G401 (cell line): ENCODE data around the gene EVA1C. TPM values are rescaled to one million over a fixed set of nuclear protein-coding genes. Genes with fewer than 3 reads are reported as not detected.
"Not testable (repeated sequence)": the region's sequence is repeated elsewhere in the genome, so short reads cannot be mapped to it uniquely, and the experiment has no call there.

Experiments used
- DNase-seq: peaks from one replicate; pipeline ENCODE4 v3.0.0-alpha.2; 2015; ENCODE audit warnings: low spot score
- in situ Hi-C: cut with HindIII; loops from 2 replicates; pipeline ENCODE4 v1.10.0; 2016; ENCODE audit warnings: low sequenced_read_pairs, mixed read lengths
- total RNA-seq: library from RNA; depleted of rRNA; stranded (reverse); fragments of >200 nt; shearing (Covaris generic); gene quantifications from 2 replicates; pipeline ENCODE4 v1.2.3, GENCODE V29; 2014

The EVA1C gene
- total RNA-seq, 1 experiment from 2014 or later, result not detected

GRCh38 chr21:32418146-32418545 is 5.6 kb downstream of the EVA1C start:
- in situ Hi-C loops, result no loop called here

GRCh38 chr21:32422064-32422463 is 9.6 kb downstream of the EVA1C start:
- in situ Hi-C loops, result no loop called here

More at GRCh38 chr21:32418146-32418545, 5.6 kb downstream of the EVA1C start:
- DNase-seq, result no peak

DNA sequence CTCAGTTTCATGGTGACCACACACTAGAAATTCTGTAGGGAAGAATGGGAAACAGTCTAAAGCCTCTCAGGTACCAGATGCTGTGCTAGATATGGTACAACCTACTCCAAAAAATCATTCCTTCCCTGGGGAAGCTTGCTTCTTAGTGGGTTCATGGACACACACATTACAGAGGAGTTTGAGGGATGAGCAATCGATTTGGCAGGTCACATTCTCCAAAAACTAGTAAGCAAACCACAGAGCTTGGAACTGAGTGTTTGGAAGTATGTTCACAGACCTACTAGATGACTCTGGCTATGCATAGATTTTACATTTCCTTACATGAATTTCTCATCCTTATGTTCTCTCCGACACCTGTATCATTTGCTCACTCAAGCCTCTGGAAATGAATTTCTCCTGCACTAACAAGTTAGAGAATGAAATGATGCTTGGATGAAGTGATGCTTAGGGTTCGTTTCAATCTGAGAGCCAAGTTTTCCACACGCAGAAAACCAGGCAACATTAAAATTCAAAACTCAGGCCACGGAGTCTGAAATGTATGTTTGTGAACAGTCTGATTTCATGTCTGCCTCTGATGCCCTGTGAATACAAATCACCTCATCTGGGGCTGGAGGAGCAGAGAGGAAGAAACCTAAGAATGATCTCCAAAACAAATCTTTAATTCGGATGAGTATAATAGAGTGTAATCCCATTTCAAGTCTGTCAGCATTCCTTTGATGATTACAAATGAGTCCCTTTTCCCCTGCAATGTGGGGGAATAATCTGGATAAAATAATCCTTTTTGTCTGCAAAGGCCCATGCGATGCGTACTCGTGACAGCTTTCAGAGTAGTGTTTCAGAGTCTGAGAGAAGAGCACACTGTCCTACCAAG is 11.0 kb downstream of the EVA1C start:
- in situ Hi-C loops, result no loop called here
- no peak for DNase-seq

More at GRCh38 chr21:32422064-32422463, 9.6 kb downstream of the EVA1C start:
- no peak for DNase-seq

DNA sequence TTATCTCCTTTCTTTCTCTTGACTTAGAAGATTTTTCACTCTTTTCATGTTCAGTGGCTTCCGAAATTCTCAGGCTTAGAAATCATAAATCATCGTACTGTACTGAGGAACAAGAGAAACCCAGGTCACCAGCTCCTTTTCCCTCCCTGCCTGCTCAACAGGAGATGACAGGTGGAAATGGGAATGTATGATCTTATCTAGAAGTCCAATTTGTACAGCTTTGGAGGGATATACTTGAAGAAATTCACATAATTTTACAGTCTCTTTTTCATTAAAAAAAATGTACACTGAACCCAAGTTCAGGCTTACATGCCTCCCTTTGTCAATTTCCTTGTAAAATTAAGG is 11.7 kb downstream of the EVA1C start:
- no peak for DNase-seq
- in situ Hi-C loops, result no loop called here

- in situ Hi-C loops, result no loop called here
- DNase-seq, result no peak
Measured at GRCh38 chr21:32424674-32425073, 12.2 kb downstream of the EVA1C start.

DNA sequence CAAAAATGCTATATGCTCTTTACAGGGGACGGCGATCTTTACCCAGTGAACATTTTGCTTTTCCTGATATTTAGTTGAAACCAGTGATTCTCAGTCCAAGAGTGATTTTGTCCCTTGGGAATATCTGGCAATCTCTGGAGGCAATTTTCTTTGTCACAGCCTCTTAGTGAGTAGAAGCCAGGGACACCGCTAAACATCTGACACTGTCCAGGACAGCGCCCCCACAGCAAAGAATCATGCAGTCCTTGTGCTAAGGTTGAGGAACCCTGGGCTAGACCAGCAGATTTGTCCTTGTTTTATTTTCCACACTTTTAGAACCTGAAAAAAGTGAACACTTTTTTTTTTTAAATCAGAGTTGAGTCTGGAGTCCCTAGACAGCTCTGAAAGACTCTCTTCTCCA is 13.1 kb downstream of the EVA1C start:
- no peak for DNase-seq
- in situ Hi-C loops, result no loop called here

DNA sequence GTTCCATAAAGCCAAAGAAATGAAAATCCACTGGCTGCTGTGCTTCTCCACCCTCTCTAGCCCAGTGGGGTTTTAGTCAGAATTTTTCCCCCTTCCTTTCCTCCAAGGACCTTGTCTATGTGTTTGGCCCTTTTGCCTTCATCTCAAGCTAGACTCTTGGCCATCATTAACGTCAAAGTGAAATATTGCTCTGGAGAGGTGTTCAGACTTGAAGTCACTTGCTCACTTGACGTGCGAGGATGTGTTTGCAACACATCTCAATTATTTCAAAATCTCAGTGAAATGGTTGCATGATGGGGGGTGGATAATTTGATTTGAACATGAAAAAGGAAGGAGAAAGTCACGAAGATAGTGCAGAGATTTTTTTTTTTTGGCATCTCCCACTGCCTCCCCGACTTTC is 13.6 kb downstream of the EVA1C start:
- DNase-seq, result no peak
- in situ Hi-C loops, result no loop called here

GRCh38 chr21:32426592-32427051 is 14.1 kb downstream of the EVA1C start:
- in situ Hi-C loops, result no loop called here
- no peak for DNase-seq

DNA sequence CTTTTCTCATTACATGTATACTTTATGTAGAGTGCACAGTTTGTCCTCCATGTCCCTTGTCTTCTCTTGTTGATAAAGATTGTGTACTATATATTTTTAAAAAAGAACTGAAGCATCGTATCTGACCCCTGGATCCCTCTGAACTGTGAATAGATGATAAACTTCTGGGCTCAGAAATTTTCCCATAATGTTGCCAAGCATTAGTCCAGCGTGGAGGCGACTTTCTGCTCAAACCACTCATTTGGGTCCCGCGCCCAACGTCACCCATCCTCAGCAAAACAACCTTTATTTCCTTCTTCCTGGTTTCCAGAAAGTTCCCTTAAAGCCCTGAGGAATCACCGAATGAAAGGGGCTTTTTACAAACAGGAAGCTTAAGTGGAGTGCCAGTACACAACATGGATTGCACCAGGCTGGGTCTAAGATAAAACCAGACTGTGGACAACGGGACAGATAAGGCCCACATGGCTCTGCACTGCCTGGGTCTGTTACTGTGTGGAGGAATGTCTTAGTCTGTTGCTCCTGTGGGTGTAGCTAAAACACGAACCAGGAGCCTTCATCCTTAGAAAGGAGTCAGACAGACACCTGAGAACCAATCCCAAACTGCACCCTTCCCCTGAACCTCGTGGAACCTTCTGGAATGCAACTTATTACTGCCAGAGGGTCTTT is 15.6 kb downstream of the EVA1C start:
- in situ Hi-C loops, result no loop called here
- no peak for DNase-seq

DNA sequence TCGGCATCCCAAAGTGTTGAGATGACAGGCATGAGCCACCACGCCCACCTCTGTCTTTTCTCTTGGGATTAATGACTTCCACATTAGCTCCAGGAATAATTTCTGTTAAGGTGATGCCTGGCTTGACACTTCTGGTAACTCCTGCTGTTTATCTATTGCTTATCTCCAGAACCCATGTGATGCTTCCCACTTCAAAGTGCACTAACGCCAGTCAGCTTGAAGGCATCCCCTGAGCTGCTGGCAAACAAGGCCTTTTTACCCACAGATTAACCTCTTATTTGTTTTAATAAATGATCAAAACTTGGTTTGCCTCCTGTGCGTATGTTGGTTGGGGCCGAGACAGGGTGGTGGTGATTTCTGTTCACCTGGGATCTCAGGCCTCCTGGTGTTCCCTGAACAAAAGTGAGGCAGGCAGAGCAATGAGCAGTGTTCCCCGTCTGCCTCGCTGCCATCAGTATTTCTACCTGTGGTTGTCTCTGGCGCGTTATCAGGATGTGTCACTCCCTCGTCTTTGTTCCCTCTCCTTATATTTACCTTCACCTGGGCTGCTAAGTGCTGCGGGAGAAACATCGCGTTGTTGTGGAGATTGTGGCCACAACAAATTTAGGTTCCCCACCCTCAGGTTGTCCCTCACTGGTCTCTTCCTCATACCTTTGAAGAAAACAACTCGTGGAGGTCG is 20.6 kb downstream of the EVA1C start:
- DNase-seq, in situ Hi-C loops: not testable (repeated sequence)

DNA sequence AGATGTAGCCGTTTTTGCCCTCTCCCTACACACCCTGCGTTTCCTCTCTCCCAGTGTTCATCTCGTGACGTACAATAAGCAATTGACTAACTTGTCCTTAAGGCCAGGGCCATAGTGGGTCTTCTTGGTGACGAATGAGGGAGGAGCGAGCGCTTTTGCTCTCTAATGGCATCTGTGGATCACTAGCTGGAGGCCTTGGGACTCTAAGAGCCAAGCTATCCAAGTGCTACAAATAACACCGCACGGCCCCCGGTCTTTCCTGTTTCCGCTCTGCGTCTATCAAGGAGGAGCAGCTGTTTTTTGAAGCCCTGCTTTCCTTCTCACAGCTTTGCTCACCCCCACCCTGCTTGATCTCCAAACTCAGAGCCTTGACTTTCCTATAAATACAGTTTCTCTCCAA is 25.2 kb downstream of the EVA1C start:
- in situ Hi-C loops, result no loop called here
- DNase-seq, result no peak

DNA sequence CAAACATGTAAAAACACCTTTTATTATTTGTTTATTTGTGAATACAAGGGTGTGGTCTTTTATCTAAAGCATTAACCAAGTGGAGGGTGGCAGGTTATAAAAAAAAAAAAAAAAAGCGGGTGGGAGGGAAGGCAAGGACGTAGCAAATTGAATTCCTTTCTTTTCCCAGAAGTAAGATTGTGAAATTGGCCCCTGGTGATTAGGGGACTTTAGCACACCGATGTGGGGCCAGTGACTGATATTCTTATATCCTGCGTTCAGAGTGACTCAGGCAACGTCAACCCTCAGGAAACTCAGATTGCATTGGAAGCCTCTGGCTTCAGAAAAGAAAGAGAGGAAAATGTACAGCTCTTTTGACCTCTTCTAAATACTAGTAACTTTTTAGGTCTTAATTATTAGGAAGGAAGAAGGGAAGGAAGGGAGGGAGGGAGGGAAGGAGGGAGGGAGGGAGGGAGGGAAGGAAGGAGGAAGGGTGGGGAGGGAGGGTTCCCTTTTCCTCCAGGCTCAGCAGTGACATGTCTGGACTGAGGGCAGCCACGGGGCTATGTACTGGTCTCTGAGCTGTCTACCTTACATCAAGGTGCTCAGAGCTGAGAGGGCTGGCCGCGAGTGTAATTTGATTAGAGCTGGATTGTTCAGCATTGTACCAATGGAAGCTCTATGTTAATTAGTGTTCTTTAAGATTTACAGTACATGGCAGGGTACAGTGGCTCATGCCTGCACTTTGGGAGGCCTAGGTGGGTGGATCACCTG is 30.2 kb downstream of the EVA1C start:
- no peak for DNase-seq

GRCh38 chr21:32445101-32445500 is 32.6 kb downstream of the EVA1C start:
- DNase-seq, result no peak
- in situ Hi-C loops, result no loop called here

More for the DNA sequence above, 30.2 kb downstream of the EVA1C start:
- in situ Hi-C loops, result no loop called here

DNA sequence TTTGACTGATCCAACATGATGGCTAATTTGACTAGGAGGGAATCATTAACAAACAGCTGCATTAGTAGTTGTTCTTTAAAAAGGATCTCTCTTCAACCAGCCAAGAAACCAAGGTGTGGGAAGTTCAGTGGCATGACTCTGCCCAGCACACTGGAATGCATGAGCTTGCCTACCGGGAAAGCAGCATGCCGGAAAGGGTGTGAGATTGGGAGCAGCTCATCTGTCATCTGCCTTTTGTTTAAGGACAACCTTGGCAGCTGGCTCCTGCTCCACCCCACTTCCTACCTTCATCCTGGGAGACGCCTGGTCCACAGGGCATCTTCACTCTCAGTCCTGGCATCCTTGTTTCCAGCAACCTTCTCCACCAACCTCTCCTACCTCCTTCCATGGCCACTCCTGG is 33.9 kb downstream of the EVA1C start:
- DNase-seq, in situ Hi-C loops: not testable (repeated sequence)

DNA sequence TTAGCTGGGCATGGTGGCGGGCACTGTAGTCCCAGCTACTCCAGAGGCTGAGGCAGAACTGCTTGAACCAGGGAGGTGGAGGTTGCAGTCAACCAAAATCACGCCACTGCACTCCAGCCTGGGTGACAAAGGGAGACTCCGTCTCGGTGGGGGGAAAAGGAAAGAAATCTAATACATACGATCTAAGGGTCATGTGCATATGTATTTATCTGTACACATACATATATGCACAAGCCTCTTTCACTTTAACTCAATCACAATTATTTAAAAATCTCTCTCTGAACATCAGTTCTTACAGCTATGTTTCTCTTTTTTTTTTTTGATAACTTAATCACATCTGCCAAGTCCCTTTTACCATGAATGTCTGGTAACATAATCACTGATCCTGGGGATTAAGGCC is 34.7 kb downstream of the EVA1C start:
- no peak for DNase-seq
- in situ Hi-C loops, result no loop called here

GRCh38 chr21:32448803-32449594 is 36.5 kb downstream of the EVA1C start:
- in situ Hi-C loops, result no loop called here
- DNase-seq, result no peak

- in situ Hi-C loops, DNase-seq: not testable (repeated sequence)
Measured at GRCh38 chr21:32450881-32451701, 38.6 kb downstream of the EVA1C start.

- in situ Hi-C loops, DNase-seq: not testable (repeated sequence)
Measured at GRCh38 chr21:32452191-32452590, 39.7 kb downstream of the EVA1C start.
